PC-3 (cell line): ENCODE results near the gene TUBA4A. TPM values are rescaled to one million over a fixed set of nuclear protein-coding genes. Genes with fewer than 3 reads are reported as not detected.

ENCODE experiments used
- ATAC-seq: fragments of 200-7000 bp; cut with Tn5 transposase; 2 replicates; pipeline ENCODE4 v1.9.1; 2020; ENCODE audit warnings: mild to moderate bottlenecking, moderate library complexity
- BruUV-seq: library from RNA; stranded (reverse); fragments of 400-500 nt; replicated peaks from 2 replicates; lab custom pipeline; 2021; lab: Mats Ljungman, UMichigan
- CTCF ChIA-PET: fragments of 300-600 bp; sonication (Branson Sonifier 250); formaldehyde crosslinking; loops from one replicate; lab custom pipeline; 2022; ENCODE audit warnings: antibody characterized with exemption; lab: Charles Lee
- POLR2A ChIA-PET: fragments of 300-600 bp; sonication (Branson Sonifier 250); formaldehyde crosslinking; loops from one replicate; lab custom pipeline; 2022; ENCODE audit warnings: antibody characterized with exemption; ENCODE audit not compliant: unreplicated experiment; lab: Charles Lee
- DNase-seq: peaks from one replicate; pipeline ENCODE4 v3.0.0-alpha.2; 2015
- H2AFZ ChIP-seq: fragments of 300-600 bp; sonication (generic); 2 replicates; pipeline ENCODE4 v1.6.0; 2016; ENCODE audit warnings: antibody characterized with exemption, low read length
- H3F3A ChIP-seq: fragments of 300-600 bp; sonication (generic); one replicate; pipeline ENCODE4 v1.6.0; 2017; ENCODE audit warnings: antibody characterized with exemption, low read length, control low read depth, mild to moderate bottlenecking; ENCODE audit not compliant: unreplicated experiment
- H3K27ac ChIP-seq: fragments of 300-600 bp; sonication (generic); 2 replicates; pipeline ENCODE4 v1.5.1; 2016; ENCODE audit warnings: mild to moderate bottlenecking, low read length
- H3K27me3 ChIP-seq: fragments of 300-600 bp; sonication (generic); 2 replicates; pipeline ENCODE4 v1.6.1; 2016; ENCODE audit warnings: low read length, mixed read lengths
- H3K36me3 ChIP-seq: fragments of 300-600 bp; sonication (generic); 2 replicates; pipeline ENCODE4 v1.6.1; 2016; ENCODE audit warnings: low read depth, mixed run types, low read length, mixed read lengths
- H3K4me1 ChIP-seq: fragments of 300-600 bp; sonication (generic); 2 replicates; pipeline ENCODE4 v1.5.1; 2016; ENCODE audit warnings: low read length; ENCODE audit not compliant: insufficient read depth
- H3K4me2 ChIP-seq: fragments of 300-600 bp; sonication (generic); 2 replicates; pipeline ENCODE4 v1.6.0; 2016; ENCODE audit warnings: low read length
- H3K4me3 ChIP-seq: fragments of 300-600 bp; sonication (generic); 2 replicates; pipeline ENCODE4 v1.5.1; 2016; ENCODE audit warnings: mild to moderate bottlenecking, low read length, mixed read lengths
- H3K79me2 ChIP-seq: fragments of 300-600 bp; sonication (generic); 2 replicates; pipeline ENCODE4 v1.6.1; 2017; ENCODE audit warnings: low read length, mixed read lengths
- H3K9ac ChIP-seq: fragments of 300-600 bp; sonication (generic); 2 replicates; pipeline ENCODE4 v1.6.0; 2016; ENCODE audit warnings: mild to moderate bottlenecking, low read length
- H3K9me2 ChIP-seq: fragments of 300-600 bp; sonication (generic); replicated peaks from 2 replicates; pipeline ENCODE4 v1.6.1; 2016; ENCODE audit warnings: mixed run types, low read length, mixed read lengths
- H3K9me3 ChIP-seq: fragments of 300-600 bp; sonication (generic); 2 replicates; pipeline ENCODE4 v1.6.1; 2016; ENCODE audit warnings: low read length, mixed read lengths
- H4K20me1 ChIP-seq: fragments of 300-600 bp; sonication (generic); 2 replicates; pipeline ENCODE4 v1.6.1; 2016; ENCODE audit warnings: low read length, mixed read lengths
- EZH2 ChIP-seq: fragments of 300-600 bp; sonication (generic); IDR thresholded peaks from one replicate; pipeline ENCODE4 v1.6.1; 2017; ENCODE audit warnings: antibody characterized with exemption, mild to moderate bottlenecking, low read length; ENCODE audit not compliant: unreplicated experiment
- EZH2phosphoT487 ChIP-seq: fragments of 300-600 bp; sonication (generic); IDR thresholded peaks from 2 replicates; pipeline ENCODE4 v1.6.1; 2018; ENCODE audit warnings: mild to moderate bottlenecking, antibody characterized with exemption, low read length, borderline replicate concordance
- intact Hi-C: fragments of 100-400 bp; cut with micrococcal nuclease; formaldehyde crosslinking; loops from 2 replicates; pipeline ENCODE4 v1.9.0; 2023
- total RNA-seq: library from RNA; depleted of rRNA; stranded (reverse); fragments of >200 nt; gene quantifications from 2 replicates; pipeline ENCODE4 v1.2.3, GENCODE V29; 2014
- TF ChIP-seq, protein P1 (sequence below): fragments of 300-600 bp; sonication (generic); conservative IDR thresholded peaks from 2 replicates; pipeline ENCODE4 v1.5.1; 2017; ENCODE audit warnings: antibody characterized with exemption, low read depth, mild to moderate bottlenecking, low read length

The TUBA4A gene
- total RNA-seq, 1 experiment from 2014 or later = 75.4 TPM

DNA sequence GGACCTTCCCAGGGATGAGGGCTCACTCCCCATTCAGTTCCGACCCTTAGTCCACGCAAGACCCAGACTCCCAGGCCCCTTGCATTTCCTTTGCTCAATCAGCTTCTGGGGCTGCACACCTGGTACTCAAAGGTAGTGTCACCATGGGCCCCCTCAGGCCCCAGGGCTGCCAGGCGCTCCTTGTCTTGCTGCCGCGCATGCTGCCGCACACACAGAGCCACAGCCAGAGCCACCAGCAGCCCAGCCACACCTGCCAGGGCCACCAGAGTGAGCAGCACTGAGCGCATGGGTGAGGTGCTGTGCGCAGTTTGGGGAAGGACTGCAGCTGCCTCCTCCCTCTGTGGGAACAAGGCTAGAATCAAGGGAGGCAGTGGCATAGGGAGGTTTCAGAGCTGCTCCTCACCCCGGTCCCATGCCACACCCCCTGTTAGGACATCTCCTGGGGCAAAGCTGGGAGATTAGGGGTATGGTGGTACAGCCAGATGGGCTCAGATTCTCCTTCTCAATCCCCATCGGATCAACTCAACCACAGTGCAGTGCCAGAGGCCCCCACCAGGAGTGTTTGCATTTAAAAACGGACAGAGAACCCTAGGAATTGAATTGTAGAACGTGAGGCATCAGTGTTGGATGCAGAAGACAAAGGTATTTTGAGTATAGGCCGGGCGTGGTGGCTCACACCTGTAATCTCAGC, 44.2 kb upstream of the TUBA4A start:
- no peaks in the 10 kb centered on the region for H3F3A ChIP-seq
- H3K4me3 ChIP-seq = no peak overlapping the region
- H3K36me3 ChIP-seq = no peaks in the 10 kb centered on the region
- no peak for TF ChIP-seq EZH2
- TF ChIP-seq, protein P1, sequence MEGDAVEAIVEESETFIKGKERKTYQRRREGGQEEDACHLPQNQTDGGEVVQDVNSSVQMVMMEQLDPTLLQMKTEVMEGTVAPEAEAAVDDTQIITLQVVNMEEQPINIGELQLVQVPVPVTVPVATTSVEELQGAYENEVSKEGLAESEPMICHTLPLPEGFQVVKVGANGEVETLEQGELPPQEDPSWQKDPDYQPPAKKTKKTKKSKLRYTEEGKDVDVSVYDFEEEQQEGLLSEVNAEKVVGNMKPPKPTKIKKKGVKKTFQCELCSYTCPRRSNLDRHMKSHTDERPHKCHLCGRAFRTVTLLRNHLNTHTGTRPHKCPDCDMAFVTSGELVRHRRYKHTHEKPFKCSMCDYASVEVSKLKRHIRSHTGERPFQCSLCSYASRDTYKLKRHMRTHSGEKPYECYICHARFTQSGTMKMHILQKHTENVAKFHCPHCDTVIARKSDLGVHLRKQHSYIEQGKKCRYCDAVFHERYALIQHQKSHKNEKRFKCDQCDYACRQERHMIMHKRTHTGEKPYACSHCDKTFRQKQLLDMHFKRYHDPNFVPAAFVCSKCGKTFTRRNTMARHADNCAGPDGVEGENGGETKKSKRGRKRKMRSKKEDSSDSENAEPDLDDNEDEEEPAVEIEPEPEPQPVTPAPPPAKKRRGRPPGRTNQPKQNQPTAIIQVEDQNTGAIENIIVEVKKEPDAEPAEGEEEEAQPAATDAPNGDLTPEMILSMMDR = no peak
- TF ChIP-seq EZH2phosphoT487 = no peak
- CTCF ChIA-PET = no interaction called here
- intact Hi-C loops = loop anchor here (5.0 kb wide), 1 partner anchor 121 kb away; the partner anchor contains the start of genes CNPPD1 and RETREG2
- H3K27me3 ChIP-seq = peaks cover 25% of the 10 kb centered on the region
- H3K9me2 ChIP-seq = no peaks in the 10 kb centered on the region
- no peak overlapping the region for H3K4me2 ChIP-seq
- POLR2A ChIA-PET = no interaction called here
- peaks cover 15% of the 10 kb centered on the region for H3K4me1 ChIP-seq
- H3K27ac ChIP-seq = no peak overlapping the region
- no TSS peak for BruUV-seq
- ATAC-seq (no peak), DNase-seq (no peak)
- no peaks in the 10 kb centered on the region for H4K20me1 ChIP-seq
- H3K79me2 ChIP-seq = no peaks in the 10 kb centered on the region
- no peaks in the 10 kb centered on the region for H3K9me3 ChIP-seq
- H3K9ac ChIP-seq = no peak overlapping the region
- H2AFZ ChIP-seq = no peak overlapping the region

DNA sequence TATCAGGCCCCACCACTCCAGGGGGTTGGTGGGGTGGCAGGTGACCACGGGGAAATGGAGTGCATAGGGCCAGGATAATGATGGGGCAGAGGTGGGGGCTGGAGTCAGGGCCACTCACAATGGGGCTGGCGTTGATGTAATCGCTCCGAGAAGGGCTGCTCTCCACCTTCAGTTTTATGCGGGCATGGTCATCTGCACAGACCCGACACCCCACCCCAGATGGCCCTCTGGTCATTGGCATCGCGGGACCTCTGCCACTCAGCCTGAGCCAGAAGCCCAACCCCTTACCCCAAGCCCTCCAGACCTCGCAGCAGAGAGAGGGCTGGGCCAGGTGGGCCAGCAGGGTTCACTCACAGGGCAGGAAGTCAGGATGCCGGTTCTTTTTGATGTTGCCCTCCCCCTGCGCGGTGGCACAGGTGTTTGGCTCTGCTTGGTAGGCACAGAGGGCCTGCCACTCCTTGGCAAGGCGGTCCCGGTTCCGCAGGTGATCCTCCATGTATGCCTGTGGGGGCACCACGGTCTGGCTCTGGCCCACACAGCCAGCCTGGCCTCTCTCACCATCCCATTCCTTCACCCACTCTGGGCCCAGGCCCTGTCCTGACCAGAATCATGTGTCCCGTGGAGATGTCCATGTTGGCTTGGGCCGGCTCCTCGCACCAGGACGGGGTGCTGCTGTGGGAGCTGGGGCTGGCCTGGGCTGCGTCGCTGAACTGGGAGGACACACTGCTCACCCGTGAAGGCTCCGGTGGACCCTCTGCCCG, 43.1 kb upstream of the TUBA4A start:
- Histone ChIP-seq H3K9ac (no peak overlapping the region), H3K9me3 (no peaks in the 10 kb centered on the region), H3K27ac (no peak overlapping the region), H3K36me3 (no peaks in the 10 kb centered on the region), H3K4me1 (peaks cover 15% of the 10 kb centered on the region), H3K27me3 (peaks cover 14% of the 10 kb centered on the region), H2AFZ (no peak overlapping the region), H3K9me2 (no peaks in the 10 kb centered on the region), H3K4me2 (no peak overlapping the region), H4K20me1 (no peaks in the 10 kb centered on the region), H3K4me3 (no peak overlapping the region), H3K79me2 (no peaks in the 10 kb centered on the region), H3F3A (no peaks in the 10 kb centered on the region)
- DNase-seq (no peak), ATAC-seq (no peak)
- intact Hi-C loops = loop anchor here (5.0 kb wide), 1 partner anchor 120 kb away; the partner anchor contains the start of genes CNPPD1 and RETREG2
- TF ChIP-seq EZH2phosphoT487 (no peak), EZH2 (no peak)
- TF ChIP-seq, protein P1 = no peak
- no TSS peak for BruUV-seq
- ChIA-PET POLR2A (no interaction called here), CTCF (no interaction called here)
